Measurements from ENCODE around the gene HLA-B.

GRCh38 chr6:31394381-31394780 is 37.4 kb upstream of the HLA-B start:
- TF ChIP-seq CTCF (IDR thresholded peaks at IDR 0.05) (no peak), E2F4 (CRISPR knock-in tag; IDR thresholded peaks at IDR 0.05; ENCODE audit: borderline replicate concordance, low read depth) (no peak), TCF7 (CRISPR knock-in tag; IDR thresholded peaks at IDR 0.05; ENCODE audit: low read depth) (no peak), SP1 (CRISPR knock-in tag; conservative IDR thresholded peaks at IDR 0.05) (no peak), RELA (CRISPR knock-in tag; IDR thresholded peaks at IDR 0.05; ENCODE audit: borderline replicate concordance) (no peak), ZNF263 (CRISPR knock-in tag; IDR thresholded peaks at IDR 0.05; ENCODE audit: low read depth) (no peak), JUN (CRISPR knock-in tag; IDR thresholded peaks at IDR 0.05) (no peak), NFYB (CRISPR knock-in tag; conservative IDR thresholded peaks at IDR 0.05; ENCODE audit: low read depth) (no peak), HMGXB4 (CRISPR knock-in tag; IDR thresholded peaks at IDR 0.05) (no peak)
- TF ChIP-seq, protein P1, sequence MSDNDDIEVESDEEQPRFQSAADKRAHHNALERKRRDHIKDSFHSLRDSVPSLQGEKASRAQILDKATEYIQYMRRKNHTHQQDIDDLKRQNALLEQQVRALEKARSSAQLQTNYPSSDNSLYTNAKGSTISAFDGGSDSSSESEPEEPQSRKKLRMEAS (CRISPR knock-in tag; IDR thresholded peaks at IDR 0.05), result no peak
- TF ChIP-seq, protein P2, sequence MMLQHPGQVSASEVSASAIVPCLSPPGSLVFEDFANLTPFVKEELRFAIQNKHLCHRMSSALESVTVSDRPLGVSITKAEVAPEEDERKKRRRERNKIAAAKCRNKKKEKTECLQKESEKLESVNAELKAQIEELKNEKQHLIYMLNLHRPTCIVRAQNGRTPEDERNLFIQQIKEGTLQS (CRISPR knock-in tag; conservative IDR thresholded peaks at IDR 0.05), result no peak
- TF ChIP-seq, protein P3, sequence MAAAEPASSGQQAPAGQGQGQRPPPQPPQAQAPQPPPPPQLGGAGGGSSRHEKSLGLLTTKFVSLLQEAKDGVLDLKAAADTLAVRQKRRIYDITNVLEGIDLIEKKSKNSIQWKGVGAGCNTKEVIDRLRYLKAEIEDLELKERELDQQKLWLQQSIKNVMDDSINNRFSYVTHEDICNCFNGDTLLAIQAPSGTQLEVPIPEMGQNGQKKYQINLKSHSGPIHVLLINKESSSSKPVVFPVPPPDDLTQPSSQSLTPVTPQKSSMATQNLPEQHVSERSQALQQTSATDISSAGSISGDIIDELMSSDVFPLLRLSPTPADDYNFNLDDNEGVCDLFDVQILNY (CRISPR knock-in tag; IDR thresholded peaks at IDR 0.05), result no peak
